GM21381 (cell line): Measurements from ENCODE around the gene MANEAL.

ENCODE experiments used
- ATAC-seq: cut with Tn5 transposase; IDR thresholded peaks from one replicate; pipeline ENCODE4 v1.9.1; 2021; ENCODE audit warnings: mild to moderate bottlenecking, moderate library complexity; ENCODE audit not compliant: unreplicated experiment

The MANEAL gene

GRCh38 chr1:37824001-37824400 lies 30.4 kb downstream of the MANEAL start:
- ATAC-seq: no peak

DNA sequence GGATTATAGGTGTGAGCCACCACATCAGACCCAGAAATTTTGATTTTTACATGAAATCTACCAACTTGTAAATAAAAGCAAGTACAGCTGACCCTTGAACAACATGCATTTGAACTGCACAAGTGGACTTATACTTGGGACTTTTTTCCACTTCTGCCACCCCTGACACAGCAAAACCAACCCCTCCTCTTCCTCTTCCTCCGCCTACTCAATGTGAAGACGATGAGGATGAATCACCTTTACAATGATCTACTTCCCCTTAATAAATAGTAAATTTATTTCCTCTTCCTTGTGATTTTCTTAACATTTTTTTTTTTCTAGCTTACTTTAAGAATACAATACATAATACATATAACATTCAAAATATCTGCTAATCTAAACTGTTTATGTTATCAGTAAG lies 31.9 kb downstream of the MANEAL start:
- no peak for ATAC-seq

GRCh38 chr1:37828410-37829074 lies 34.9 kb downstream of the MANEAL start:
- ATAC-seq: no peak

- no peak for ATAC-seq
Observed at GRCh38 chr1:37831109-37831508, 37.5 kb downstream of the MANEAL start.

- ATAC-seq: no peak
Observed at GRCh38 chr1:37831809-37832208, 38.2 kb downstream of the MANEAL start.

- no peak for ATAC-seq
Observed at GRCh38 chr1:37836788-37837187, 43.1 kb downstream of the MANEAL start.

- no peak for ATAC-seq
Observed at GRCh38 chr1:37839676-37840075, 46.0 kb downstream of the MANEAL start.

DNA sequence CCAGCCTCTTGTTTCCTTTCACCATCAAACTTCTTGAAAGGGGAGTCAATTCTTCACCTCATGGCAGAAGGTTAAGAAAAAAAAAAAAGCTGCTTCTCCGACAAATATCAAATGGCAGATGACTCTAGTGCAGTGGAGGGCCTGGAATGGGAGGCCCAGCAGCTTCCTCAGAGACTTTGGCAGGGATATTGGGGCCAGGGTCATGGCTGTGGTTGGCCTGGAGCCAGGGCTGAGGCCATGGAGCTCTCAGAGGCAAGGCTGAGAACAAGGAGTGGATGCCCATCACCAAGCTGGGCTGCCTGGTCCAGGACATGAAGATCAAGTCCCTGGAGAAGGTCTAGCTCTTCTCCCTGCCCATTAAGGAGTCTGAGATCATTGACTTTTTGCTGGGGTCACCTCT lies 47.1 kb downstream of the MANEAL start:
- ATAC-seq: no peak

- ATAC-seq: no peak
Observed at GRCh38 chr1:37841652-37842051, 48.0 kb downstream of the MANEAL start.

DNA sequence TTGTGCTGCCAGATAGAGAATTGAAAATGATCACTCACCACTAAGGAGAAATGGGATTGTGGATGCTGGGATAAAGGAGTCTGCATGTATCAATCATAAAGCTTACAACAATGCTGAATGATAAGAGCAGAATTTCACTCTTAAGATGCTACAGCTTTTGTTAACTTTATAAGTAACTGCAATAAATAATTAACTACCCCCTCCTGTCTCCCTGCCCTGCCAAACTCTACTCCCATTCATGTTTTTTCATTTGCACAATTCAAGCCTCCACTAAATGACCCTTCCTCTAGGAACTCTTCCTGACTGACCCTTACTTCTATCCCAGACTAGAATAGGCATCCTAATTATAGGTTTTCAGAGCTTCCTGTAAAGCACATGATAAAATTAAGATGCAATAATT lies 50.9 kb downstream of the MANEAL start:
- no peak for ATAC-seq

GRCh38 chr1:37845049-37845646 lies 51.5 kb downstream of the MANEAL start:
- no peak for ATAC-seq

GRCh38 chr1:37845786-37846185 lies 52.1 kb downstream of the MANEAL start:
- no peak for ATAC-seq

GRCh38 chr1:37846647-37847339 lies 53.1 kb downstream of the MANEAL start:
- no peak for ATAC-seq

DNA sequence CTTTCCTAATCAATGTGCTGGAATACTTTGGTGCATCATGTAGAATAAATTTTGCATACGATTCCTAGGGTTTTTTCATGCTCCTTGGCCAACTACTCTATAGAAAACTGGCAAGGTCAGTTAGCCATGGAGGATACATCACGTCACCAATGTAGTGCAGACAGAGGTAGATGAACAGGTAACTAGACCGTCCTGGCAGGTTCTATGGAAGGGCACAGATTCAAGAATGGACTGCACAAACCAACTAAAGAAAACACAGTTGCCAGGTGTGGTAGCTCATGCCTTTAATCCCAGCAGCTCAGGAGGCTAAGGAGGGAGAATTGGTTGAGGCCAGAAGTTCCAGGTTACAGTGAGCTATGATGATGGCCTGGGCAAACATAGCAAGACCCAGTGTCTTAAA lies 55.8 kb downstream of the MANEAL start:
- no peak for ATAC-seq

DNA sequence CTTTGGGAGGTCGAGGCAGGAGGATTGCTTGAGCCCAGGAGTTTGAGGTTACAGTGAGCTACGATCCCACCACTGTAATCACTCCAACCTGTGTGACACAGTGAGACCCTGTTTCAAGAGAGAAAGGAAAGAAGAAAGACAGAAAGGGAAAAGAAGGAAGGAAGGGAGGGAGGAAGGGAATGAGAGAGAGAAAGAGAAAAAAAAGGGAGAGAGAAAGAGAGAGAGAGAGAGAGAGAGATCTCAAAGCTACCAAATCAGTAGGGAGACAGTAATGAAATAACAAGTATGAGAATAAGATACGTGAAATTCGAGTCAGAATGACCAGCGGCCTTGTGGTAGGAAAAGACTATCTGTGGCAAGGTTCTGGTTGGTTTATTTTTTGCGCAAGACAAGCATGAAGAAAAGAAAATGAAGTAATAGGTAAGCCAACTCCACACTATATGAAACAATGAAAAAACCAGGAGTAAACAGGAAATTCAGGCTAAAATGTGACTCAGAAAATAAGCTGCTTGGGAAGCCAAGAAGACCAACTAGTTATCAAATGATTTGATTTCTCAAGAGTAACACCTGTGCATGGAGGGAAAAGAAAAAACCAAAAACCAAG lies 56.8 kb downstream of the MANEAL start:
- no peak for ATAC-seq
